ENCODE data around the gene HOXA3. TPM values are rescaled to one million over a fixed set of nuclear protein-coding genes. Genes with fewer than 3 reads are reported as not detected.

Gene HOXA3
- total RNA-seq, 1 donor from 2014 or later: not detected

DNA sequence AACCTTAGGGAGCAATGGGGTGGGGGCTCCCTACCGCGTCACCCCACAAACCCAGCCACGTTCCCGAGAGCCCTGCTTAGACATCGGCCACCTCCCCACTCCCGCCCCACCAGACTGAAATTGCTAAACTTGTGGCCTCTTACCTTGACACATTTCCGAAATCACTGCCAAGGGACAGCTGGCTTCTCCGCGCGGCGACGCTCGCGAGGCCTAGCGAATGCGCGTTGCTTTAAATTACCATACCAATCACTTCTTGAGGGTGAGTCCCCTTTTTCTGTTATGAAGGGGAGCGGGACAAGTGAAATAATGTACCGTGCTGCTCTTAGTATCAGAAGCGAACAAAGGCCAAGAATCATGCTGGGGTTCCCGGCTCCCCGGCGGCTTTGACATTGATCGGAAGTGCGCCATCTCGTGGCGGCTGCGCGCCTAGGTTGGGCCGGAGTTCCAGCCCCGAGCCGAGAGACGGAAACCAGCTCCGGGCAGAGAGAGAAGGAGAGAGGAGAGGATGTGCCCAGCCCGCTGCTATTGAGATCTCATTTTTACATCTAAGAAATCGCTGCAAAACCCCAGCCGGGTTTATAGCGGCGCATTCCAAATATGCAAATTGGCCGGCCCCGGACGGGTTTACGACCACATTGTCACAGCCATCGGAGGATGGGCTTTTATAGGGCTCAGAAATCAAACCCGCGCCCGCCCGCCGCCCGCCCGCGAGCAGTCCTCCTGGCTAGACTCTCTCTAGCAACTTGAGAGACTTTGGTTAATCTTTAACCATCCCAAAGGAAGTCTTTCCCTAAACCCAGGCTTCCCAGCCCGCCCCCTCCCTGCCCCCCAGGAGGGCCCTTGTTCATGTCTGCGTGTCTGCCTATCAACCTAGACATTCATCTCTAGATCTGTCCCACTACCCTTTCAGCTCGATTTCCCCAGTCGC lies 27.4 kb upstream of the HOXA3 start:
- intact Hi-C loops (cut with micrococcal nuclease): no loop called here

DNA sequence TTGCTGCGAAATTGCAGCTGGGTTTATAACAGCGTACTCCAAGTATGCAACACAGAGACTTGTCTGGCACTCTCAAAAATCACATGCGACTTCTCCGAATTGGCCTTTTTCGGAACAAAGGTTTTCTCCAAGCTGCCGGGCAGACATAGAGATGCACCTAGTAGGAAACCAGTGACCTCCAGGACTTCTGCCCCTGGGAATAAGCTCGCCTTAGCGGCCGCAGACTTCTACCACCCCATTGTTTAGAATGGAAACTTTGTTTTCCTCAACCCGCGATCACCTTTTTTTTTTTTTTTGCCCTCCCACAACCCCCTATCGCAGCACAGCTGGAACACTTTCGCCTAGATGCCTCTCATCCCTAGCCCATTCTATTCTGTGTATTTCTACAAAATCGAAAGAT lies 26.6 kb upstream of the HOXA3 start:
- intact Hi-C loops (cut with micrococcal nuclease): no loop called here

DNA sequence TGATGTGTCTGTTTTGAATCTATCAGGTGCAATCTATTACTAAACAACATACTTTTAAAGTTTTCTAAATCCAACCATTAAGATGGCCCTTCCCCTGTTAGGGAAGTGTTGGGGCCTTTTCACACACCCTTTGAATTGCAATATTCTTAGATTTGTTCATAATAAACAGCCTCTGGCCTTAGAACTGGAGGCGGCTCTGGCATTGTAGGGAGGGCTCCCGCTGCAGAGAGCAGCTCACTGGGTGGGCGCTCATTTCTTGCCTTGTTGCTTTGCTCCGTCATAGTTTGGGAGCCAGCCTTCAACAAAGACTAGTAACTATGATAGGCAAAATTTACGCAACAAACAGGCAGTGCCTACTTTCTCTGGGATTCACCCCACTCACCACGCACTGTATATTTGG lies 26.0 kb upstream of the HOXA3 start:
- intact Hi-C loops (cut with micrococcal nuclease): no loop called here

DNA sequence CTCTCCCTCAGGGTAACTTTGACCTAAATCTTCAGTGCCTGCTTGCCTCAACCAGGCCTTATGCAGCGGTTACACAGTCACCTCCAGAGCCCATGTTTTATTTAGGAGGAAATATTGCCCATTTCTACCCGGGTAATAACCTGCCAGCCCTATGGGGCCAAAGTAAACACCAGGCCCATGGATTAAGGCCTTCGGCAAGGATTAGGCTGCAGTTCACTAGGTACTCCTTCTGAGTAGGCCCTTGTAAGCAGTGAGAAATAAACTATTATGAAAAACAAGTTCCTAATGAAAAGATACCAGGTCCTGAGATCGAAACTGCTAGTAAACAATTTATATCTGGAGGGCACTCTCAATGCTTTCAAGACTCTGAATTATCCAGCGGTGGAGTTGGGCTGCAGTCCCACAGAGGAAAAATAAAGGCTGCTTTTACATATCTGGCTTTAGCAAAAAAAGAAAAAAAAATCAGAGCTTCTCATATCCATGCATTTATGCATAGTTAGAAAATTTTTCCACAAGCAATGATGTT lies 25.5 kb upstream of the HOXA3 start:
- intact Hi-C loops (cut with micrococcal nuclease): no loop called here

DNA sequence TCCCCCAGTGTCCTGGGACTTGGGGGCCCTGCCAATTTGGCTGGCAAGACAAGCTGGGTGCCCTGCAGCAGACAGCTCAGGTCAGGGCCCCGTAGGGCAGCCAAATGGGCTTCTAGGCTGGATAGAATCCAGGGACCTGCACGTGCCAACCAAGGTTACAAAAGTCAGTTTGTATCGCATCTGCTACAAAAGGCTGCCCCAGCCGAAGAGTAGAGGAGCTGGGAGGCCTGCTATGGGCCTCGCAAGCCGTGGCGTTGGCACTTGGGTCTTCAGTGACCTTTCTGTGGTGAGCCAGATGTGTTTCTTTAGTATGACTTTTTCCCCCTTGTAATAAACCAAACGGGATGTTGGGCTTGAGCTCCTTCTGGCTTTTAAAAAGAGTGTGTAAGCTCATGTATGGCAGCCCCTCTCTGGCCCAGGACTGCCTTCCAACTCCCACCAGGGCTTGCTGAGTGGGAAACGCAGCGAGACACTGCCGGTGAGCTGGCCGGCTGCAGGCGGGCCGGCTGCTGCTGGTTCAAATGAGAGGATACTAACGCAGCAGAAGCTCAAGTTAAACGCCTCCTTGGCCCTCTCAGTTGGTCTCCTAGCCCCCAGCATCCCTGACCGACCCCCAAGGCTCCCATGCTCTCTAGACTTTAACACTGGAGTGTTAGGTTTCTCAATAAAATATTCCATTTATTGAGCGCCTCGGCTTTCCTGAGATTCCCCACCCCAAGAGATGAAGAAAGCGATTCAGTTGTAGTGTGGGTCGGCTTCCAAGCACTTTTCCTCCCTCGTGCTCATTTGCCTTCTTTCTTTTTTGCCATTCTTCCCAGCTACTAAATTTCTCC lies 24.8 kb upstream of the HOXA3 start:
- intact Hi-C loops (cut with micrococcal nuclease): no loop called here

DNA sequence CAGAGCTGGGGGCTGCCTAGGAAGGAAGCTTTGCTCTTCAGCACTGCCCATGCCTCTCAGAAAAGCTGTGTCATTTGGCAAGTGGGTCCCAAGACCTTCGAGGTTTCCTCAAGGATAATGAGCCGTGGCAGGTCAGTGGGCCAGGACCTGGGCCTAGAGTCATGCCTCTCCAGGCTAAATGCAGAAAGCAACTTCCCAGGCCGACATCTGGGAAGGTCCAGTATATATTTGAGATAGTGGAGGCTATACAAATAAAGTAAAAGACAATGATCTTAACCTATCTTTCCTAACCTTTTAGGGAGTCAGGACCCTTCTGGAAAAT lies 24.1 kb upstream of the HOXA3 start:
- intact Hi-C loops (cut with micrococcal nuclease): no loop called here

DNA sequence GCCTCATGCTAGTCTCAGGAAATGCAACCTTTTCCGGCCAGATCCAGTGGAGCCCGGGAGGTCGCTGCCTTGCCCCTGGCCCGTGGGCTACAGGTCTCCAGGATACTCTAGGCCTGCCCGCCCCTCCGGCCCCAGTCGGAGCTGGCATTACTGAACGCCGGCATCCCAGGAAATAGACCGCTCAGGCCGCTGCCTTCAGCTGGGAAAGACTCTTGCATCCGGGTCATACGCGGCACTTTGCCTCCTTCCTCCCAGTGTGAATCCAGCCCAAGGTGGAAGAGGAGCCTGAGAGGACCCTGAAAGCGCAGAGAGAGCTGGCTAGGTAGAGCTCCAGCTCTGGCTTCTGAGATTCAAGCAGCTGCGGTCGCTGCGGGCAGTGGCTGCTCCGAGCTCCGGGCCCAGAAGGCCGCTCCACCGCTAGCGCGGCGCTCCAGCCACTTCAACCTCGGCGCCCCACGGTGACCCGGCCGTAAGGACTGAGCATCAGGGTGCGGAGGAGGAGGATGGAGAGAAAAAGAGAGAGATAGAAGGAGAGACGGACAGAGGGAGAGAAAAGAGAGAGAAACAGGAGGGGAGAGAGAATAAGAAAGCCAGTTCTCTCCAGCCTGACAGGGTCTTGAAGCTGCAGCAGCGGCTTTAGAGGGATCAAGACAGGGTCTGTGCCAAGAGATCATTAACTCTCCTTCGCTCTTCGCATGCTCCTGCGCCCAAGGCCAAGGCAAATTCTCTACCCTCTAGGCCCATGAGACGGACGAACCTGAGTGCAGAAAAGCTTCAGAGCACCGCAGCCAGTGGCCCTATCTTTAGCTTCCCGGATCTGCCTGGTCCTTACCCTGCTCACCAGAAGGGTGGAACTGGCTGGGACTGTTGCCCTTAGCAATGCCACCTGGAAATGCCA lies 23.5 kb upstream of the HOXA3 start:
- intact Hi-C loops (cut with micrococcal nuclease): no loop called here

DNA sequence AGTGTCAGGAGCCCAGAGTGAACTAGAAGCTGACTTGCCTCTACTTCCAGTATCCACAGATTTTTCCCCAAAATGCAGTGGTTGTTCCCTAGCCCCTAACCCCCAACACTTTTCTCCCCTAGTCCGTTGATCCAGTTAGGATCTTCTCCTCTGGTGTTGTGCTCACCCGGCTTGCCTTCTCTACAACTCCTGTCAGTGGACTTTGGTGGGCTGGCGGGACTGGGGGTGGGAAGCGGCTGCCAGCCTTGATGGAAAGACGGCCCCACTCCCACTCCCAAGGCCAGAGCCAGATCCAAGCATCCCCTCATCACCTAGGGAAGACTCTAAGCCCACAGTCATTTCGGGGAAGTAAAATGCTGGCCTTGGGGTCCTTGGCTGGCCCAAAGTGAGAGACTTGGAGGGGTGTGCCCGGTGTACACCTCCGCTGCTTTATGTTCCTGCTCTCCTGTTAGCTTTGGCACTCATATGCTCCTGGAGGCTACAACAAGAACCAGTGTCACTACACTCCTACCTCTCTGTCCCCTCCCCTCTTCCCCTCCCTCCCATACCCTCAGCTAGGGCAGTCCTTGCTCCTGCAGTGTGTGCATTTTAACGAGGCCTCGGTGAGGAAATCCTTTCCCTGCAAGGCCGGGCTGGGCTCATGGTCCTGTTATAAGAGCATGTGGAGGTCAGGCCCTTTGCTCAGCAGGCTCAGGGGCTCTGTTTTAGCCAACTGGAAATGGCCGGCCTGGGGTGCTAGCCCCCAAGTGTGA lies 22.7 kb upstream of the HOXA3 start:
- intact Hi-C loops (cut with micrococcal nuclease): no loop called here

DNA sequence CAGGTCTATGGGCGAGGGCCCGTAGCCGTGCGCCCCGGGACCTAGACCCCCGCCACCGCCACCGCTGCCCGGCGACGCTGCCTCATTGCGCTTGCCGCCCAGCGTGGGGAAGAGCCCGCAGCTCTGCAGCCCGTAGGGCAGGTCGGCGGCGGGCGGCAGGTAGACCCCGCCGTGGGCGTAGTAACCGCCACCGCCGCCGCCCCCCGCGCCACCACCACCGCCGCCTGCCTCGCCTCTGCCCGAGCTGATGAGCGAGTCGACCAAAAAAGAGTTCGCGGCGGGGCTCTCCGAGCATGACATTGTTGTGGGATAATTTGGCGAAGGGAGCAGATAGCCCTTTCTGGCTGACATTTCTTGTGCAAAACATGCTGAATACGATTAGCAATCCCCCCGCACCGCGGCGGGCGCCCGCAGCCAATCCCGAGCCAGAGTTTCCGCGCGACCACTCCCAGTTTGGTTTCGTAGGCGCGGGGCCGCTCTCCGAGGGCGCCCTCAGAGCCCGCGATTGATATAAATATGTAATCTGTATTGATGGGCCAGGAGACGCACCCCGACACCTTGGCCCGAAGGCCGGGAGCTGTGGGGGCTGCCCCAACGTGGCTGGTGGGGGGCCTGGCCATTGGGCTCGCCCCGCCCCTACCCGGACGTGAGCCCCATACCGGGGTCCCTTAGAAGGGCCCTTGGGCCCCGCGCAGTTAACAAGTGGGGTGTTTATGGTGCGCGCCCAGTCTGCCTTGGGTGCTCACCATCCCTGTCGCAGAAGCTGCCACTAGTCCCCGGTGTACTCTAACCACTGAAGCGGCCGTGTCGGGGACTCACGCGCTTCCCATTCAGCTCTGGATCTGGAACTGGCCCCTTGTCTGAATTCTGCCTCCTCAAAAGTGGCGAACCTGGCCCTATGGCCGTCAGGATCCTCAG lies 21.8 kb upstream of the HOXA3 start, which contains the start of gene HOXA10:
TSS of gene HOXA10 (minus strand) at position 365 of the 918 bp plus-strand sequence. CDS start at position 351, 14 bp downstream.
- intact Hi-C loops (cut with micrococcal nuclease): loop anchor here (2.0 kb wide), 1 partner anchor 25 kb away; no protein-coding TSS in a partner anchor

DNA sequence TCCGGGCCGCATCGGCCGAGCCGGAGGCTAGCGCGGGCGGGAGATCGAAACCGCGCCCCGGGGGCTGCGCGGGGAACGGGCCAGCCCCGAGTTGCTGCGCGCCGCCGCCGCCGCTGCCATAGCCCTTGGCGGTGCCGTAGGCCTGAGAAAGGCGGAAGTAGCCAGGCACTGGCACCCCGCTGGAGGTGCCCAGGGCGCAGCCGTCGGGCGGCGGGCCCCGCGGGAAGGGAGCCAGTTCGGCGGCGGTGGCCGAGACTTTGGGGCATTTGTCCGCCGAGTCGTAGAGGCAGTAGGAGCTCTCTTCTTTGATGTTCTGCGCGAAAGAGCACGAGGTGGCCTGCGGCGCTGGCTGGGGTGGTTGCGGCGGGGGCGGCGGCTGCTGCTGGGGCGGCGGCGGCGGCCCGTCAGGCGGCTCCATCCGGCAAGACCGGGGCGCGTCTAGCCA lies 21.1 kb upstream of the HOXA3 start:
- intact Hi-C loops (cut with micrococcal nuclease): loop anchor here (2.0 kb wide), 1 partner anchor 25 kb away; no protein-coding TSS in a partner anchor

DNA sequence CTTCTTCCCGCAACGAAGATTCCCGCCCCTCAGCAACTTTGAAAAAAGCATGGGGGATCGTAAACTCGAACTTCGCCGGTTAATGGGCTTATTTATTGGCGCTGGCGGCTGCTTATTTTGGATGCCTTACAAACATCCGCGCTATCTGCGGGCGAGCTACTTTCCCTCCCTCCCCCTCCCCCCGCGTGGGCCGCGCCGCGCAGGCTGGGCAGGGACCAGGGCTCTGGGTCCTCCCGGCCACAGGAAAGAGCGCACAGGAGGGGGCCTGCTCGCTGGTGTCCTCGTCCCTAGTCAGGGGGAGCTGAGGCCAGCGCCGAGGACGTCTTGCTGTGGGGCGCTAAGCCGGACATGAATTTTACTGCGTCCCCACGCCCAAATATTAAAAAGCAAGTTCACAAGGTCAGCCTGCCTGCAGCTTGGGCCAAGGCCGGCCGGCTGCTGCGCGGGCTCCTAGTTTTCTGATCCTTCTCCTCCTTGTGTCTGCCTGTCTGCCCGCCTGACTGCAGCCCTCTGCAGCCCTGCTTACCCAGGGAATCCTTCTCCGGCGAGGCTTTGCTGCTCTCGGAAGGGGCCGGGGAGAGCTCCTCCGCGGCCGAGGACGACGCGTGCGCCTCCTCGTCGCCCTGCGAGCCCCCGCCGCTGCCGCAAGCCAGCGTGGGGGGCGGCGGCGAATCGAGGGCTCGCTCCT lies 20.6 kb upstream of the HOXA3 start:
- intact Hi-C loops (cut with micrococcal nuclease): loop anchor here (2.0 kb wide), 1 partner anchor 26 kb away; no protein-coding TSS in a partner anchor

DNA sequence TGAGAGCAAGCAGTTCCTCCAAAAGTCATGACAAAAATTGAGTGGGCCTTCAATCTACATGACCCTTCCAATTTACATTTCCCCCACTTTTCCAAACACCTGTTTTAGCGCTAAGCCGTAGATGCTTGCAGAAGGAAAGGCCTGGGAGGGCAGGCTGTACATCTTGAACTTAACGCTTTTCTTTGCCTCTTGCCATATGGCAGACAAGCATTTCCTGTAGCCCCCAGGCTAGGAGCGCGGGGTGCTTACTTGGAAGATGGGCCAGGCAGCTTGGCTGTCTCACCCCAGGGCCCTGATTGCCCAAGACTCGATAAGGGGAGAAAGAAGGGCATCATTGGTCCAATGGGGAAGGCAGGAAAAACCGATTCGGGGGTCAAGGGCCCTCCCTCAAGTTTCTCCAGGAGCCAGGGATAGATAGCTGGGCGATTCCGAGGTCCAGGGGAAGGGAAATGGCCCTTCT lies 20.0 kb upstream of the HOXA3 start:
- intact Hi-C loops (cut with micrococcal nuclease): loop anchor here (2.0 kb wide), 1 partner anchor 26 kb away; no protein-coding TSS in a partner anchor

DNA sequence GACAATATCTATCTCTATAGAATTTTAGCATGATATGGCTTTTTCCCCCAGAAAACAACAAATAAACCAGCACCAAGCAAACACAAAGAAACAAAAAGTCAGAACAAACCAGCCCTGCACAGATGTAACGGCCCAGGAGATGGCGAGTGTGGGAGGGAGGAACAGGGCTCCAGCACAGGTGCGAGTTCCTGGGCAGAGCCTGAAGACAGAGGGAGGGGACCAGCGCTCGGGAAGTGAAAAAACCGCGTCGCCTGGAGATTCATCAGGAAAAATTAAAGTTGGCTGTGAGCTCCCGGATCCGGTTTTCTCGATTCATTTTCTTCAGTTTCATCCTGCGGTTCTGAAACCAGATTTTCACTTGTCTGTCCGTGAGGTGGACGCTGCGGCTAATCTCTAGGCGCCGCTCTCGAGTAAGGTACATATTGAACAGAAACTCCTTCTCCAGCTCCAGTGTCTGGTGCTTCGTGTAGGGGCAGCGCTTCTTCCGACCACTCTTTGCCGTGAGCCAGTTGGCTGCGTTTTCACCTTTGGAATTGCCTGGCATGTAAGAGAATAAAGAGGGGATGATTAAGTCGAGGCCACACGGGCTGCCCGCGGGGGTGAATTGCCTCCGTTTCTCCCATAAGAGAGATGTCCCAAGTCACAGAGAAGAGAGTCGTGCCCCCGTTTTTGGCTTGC lies 19.4 kb upstream of the HOXA3 start:
- intact Hi-C loops (cut with micrococcal nuclease): loop anchor here (2.0 kb wide), 1 partner anchor 27 kb away; no protein-coding TSS in a partner anchor

DNA sequence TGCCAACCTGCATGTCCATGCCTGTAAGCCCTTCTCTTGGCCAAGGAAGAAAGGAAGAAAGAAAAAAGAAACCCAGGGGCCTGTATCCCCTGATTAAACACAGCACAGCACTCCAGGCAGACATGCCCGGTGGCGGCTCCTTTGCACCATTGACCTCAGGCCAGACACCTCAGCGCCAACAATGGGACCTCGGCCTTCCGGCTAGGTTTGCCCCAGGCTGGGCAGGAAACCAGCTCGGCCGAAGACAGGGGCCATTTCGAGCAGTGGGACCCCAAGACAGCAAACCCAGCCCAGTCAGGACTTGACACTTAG lies 18.9 kb upstream of the HOXA3 start:
- intact Hi-C loops (cut with micrococcal nuclease): no loop called here

DNA sequence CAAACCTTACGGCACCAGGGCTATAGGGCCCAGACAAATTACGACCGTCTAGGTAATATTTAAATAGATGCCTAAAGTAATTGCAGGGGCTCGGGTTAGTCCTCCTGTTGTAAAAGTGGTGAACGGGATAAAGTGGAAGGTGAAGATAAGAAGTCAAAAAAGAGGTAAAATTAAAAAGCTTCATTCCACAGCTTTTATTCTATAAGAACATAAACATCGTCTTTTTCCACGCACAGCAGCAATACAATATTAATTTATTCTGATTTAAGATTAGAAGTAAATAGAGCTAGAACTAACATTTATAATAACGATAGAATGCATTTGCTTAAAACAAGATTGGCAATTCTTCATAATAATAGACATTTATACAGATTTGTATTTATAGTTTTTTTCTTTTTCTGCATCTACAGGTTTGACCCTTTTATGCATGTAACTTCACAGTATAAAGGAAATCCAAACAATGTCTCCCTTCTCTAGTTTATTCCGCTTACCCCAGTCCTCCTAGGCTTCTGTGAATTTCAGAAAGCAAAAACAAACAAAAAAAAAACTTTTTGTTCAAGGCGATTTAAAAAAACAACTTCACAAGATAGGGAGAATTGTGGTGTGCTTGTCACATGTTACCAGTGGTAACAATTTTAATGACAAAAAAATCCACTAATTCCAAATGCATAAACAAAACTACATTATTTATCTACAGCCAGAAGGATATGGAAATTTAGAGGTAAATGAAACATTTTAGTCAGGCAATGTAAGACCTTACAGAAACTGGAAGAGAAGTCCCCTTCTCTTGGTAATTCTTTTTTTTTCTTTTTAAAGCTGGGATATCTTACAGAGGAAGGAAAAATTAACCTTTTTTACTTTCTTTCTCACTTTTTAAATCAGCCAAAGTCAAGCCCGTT lies 18.3 kb upstream of the HOXA3 start:
- intact Hi-C loops (cut with micrococcal nuclease): no loop called here

DNA sequence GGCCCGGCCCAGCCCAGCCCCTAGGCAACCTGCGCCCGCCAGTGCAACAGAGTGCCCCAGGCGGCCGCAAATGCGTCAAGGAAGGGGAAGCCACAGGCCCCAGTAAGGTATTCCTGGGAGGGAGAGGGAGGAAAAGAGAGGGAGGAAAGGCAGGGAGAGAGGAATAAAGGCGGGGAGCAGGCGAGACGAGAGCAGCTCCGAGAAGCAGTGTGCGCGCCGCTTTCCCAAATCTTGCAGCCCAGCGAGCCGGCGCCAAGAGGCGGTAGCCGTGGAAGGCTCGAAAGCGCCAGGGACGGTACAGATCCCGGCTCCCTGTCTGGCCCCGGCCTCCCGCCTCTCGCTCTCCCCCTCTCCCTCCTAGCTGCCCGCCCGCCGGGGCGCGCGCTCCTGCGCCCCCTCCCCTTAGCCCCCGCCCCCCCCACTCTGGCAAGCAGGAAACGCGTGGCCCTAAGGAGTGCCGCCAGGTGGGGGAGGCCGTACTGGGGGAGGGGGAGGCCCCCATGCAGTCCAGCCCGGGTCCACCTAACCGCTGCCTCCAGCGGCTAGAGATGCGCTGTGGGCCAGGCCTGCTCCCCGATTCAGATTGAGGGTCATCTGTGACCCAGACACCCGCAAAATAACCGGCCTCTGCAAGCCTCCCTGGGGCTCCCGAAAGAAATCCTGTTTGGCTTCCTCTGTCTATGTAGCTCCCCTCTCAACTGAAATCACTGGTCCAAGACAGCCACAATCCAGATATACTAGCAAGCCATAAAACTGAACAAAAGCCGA lies 17.5 kb upstream of the HOXA3 start:
- intact Hi-C loops (cut with micrococcal nuclease): loop anchor here (2.0 kb wide), 1 partner anchor 15 kb away; the partner anchor contains the start of gene HOXA11

All from T-helper 1 cell treated with Interleukin-12 subunit alpha and Interleukin-12 subunit beta and Interleukin-4 antibody, amounts not matched to agents 30 ng/mL and 1 ng/mL, for 36 hours (primary cell).